NB4 (cell line): ENCODE measurements around the gene ADNP.

ENCODE experiments used
- DNase-seq: peaks from one replicate; pipeline ENCODE4 v3.0.0; 2010; ENCODE audit warnings: low read depth
- H3K4me3 ChIP-seq: one replicate; pipeline ENCODE4 v1.5.1; 2011; ENCODE audit warnings: mild to moderate bottlenecking, low read depth, low read length, moderate library complexity
- CTCF ChIP-seq: IDR thresholded peaks from one replicate; pipeline ENCODE4 v1.5.1; 2012; ENCODE audit warnings: low read depth, low read length
- MAX ChIP-seq: IDR thresholded peaks from 2 replicates; pipeline ENCODE4 v1.6.1; 2011; ENCODE audit warnings: low read depth, low read length
- MYC ChIP-seq: IDR thresholded peaks from 2 replicates; pipeline ENCODE4 v1.6.1; 2011; ENCODE audit warnings: low read depth, low read length
- POLR2A ChIP-seq: IDR thresholded peaks from 2 replicates; pipeline ENCODE4 v1.6.1; 2011; ENCODE audit warnings: mild to moderate bottlenecking; ENCODE audit not compliant: insufficient read length; ENCODE audit errors: extremely low read depth

ADNP gene

GRCh38 chr20:50930976-50931305, 296 bp downstream of the ADNP start:
- H3K4me3 ChIP-seq: peak overlapping the region; percentile 61
- no peak for DNase-seq
- TF ChIP-seq POLR2A (no peak), CTCF (no peak), MAX (no peak), MYC (no peak)

- peak overlapping the region; percentile 93 for H3K4me3 ChIP-seq
- no peak for TF ChIP-seq POLR2A
- TF ChIP-seq MAX: no peak
- no peak for TF ChIP-seq MYC
- TF ChIP-seq CTCF: no peak
- DNase-seq: peak; percentile 45
Measured at GRCh38 chr20:50930139-50930975, 880 bp downstream of the ADNP start.

GRCh38 chr20:50929299-50930138, 1.7 kb downstream of the ADNP start:
- TF ChIP-seq MYC (peak; percentile 89), CTCF (peak; percentile 98), MAX (peak; percentile 81), POLR2A (peak; percentile 14)
- peak; percentile 97 for DNase-seq
- H3K4me3 ChIP-seq: peak overlapping the region; percentile 93

GRCh38 chr20:50928469-50928868, 2.8 kb downstream of the ADNP start:
- peak; percentile 38 for DNase-seq
- H3K4me3 ChIP-seq: peak overlapping the region; percentile 93
- no peak for TF ChIP-seq MAX
- TF ChIP-seq CTCF: peak; percentile 14
- no peak for TF ChIP-seq POLR2A
- no peak for TF ChIP-seq MYC

- TF ChIP-seq MAX (no peak), POLR2A (no peak), CTCF (no peak), MYC (no peak)
- DNase-seq: no peak
- peak overlapping the region; percentile 93 for H3K4me3 ChIP-seq
Measured at GRCh38 chr20:50926530-50926929, 4.7 kb downstream of the ADNP start.
